Kidney (tissue), 14 donors: ENCODE results near the gene PRODH2. TPM values are rescaled to one million over a fixed set of nuclear protein-coding genes. Genes with fewer than 3 reads are reported as not detected.

Source experiments
- DNase-seq, 5 donors: peaks; one replicate each; pipeline ENCODE4 v3.0.0-alpha.2; 2013 to 2020
- FAIRE-seq: peaks from 2 replicates; lab custom pipeline; 2012; peaks lifted over from hg19 to GRCh38; lab: Jason Lieb, UNC
- H3K27ac ChIP-seq, 2 donors: one replicate each; pipeline ENCODE4 v1.7.0; 2013; ENCODE audit warnings: low read depth in 2 of 2, low read length in 2 of 2, inconsistent platforms in 1 of 2
- H3K27me3 ChIP-seq: one replicate; pipeline ENCODE4 v1.7.1; 2013; ENCODE audit warnings: low read length, inconsistent platforms; ENCODE audit not compliant: control insufficient read depth, insufficient read depth
- H3K36me3 ChIP-seq, 3 donors: one replicate each; pipeline versions ENCODE4 v1.7.0 to v1.7.1; 2013; ENCODE audit warnings: low read length in 3 of 3, control low read depth in 1 of 3, inconsistent platforms in 1 of 3; ENCODE audit not compliant: insufficient read depth in 3 of 3, control insufficient read depth in 2 of 3
- H3K4me1 ChIP-seq, 3 donors: one replicate each; pipeline versions ENCODE4 v1.7.0 to v1.7.1; 2013; ENCODE audit warnings: low read length in 3 of 3, inconsistent platforms in 1 of 3, low read depth in 1 of 3; ENCODE audit not compliant: control insufficient read depth in 2 of 3, insufficient read depth in 2 of 3
- H3K4me3 ChIP-seq, 3 donors: one replicate each; pipeline versions ENCODE4 v1.7.0 to v1.8.1; 2013; ENCODE audit warnings: low read length in 3 of 3, control low read depth in 1 of 3, inconsistent platforms in 1 of 3
- H3K9ac ChIP-seq, 3 donors: one replicate each; pipeline versions ENCODE4 v1.7.0 to v1.7.1; 2013; ENCODE audit warnings: low read length in 3 of 3, control low read depth in 1 of 3, inconsistent platforms in 1 of 3
- H3K9me3 ChIP-seq, 3 donors: one replicate each; pipeline versions ENCODE4 v1.7.0 to v1.7.1; 2013; ENCODE audit warnings: low read length in 3 of 3, control low read depth in 1 of 3, inconsistent platforms in 1 of 3; ENCODE audit not compliant: control insufficient read depth in 2 of 3, insufficient read depth in 1 of 3
- intact Hi-C: fragments of 100-400 bp; cut with DNase I; formaldehyde crosslinking; loops from one replicate; pipeline ENCODE4 v1.11.1; 2022
- polyA plus RNA-seq: library from polyadenylated mRNA; stranded (reverse); fragments of 350-450 nt; fragmentation: Illumina TruSeq; extraction: RNeasy Lipid Tissue Mini Kit (QIAGEN cat#74804); gene quantifications from one replicate; pipeline ENCODE4 v1.2.3, GENCODE V29; 2014; ENCODE audit warnings: low read depth, low replicate concordance; ENCODE audit not compliant: insufficient read depth
- total RNA-seq: library from RNA; stranded (reverse); fragmentation: NEBNext Ultra II Directional; extraction: Animal tissue kit (Norgen Biotek cat#: 25700); gene quantifications from one replicate; pipeline ENCODE4 v1.2.1, GENCODE V29; 2021
- TF ChIP-seq, protein P1 (sequence below): IDR thresholded peaks from 3 replicates; pipeline ENCODE4 v1.5.1; 2012; ENCODE audit warnings: mild to moderate bottlenecking, moderate library complexity, borderline replicate concordance; ENCODE audit not compliant: insufficient read depth; ENCODE audit errors: extremely low read depth
- donor health status: control.
- donor health status: control.
- donor health status: control.
- donor health status: control.
- donor health status: control.
- donor health status: DM: yes; HTN: yes; CAD: no.
- donor health status: Normal renal cell carcinoma (clear cell type).

PRODH2 gene
- total and polyA plus RNA-seq, 2 donors from 2014 or later = 9.0 to 409 TPM

DNA sequence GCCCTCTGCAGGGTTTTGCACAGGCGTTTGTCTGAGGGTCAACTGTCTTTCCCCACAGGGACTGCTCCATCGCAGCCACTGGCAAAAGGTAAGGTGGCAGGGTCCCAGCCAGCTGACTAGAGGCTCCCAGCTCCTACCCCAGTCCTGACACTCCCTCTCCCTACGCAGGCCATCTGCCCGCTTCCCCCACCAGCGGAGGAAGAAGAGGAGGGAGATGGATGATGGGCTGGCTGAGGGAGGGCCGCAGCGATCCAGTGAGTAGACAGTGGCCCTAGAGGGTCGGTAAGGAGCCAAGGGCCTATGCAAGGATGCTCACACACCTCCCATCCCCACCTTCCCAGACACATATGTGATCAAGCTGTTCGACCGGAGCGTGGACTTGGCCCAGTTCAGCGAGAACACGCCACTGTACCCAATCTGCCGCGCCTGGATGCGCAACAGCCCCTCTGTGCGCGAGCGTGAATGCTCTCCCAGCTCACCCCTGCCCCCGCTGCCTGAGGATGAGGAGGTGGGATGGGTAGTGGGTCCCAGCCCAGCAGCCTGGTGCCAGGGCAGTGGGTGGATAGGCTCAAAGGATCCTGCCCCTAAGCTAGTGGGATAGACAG is 59.8 kb downstream of the PRODH2 start:
- no peak overlapping the region for H3K27ac ChIP-seq
- H3K4me3 ChIP-seq = no peak overlapping the region
- DNase-seq (no peak), FAIRE-seq (no peak)
- TF ChIP-seq, protein P1, sequence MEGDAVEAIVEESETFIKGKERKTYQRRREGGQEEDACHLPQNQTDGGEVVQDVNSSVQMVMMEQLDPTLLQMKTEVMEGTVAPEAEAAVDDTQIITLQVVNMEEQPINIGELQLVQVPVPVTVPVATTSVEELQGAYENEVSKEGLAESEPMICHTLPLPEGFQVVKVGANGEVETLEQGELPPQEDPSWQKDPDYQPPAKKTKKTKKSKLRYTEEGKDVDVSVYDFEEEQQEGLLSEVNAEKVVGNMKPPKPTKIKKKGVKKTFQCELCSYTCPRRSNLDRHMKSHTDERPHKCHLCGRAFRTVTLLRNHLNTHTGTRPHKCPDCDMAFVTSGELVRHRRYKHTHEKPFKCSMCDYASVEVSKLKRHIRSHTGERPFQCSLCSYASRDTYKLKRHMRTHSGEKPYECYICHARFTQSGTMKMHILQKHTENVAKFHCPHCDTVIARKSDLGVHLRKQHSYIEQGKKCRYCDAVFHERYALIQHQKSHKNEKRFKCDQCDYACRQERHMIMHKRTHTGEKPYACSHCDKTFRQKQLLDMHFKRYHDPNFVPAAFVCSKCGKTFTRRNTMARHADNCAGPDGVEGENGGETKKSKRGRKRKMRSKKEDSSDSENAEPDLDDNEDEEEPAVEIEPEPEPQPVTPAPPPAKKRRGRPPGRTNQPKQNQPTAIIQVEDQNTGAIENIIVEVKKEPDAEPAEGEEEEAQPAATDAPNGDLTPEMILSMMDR = no peak
- intact Hi-C loops = no loop called here
- peaks cover 0 to 22% (median 10%) of the 10 kb centered on the region in 3 donors for H3K36me3 ChIP-seq
- H3K9me3 ChIP-seq = no peaks in the 10 kb centered on the region
- H3K4me1 ChIP-seq = peaks cover 2 to 15% (median 4%) of the 10 kb centered on the region in 3 donors
- no peak overlapping the region for H3K9ac ChIP-seq
- H3K27me3 ChIP-seq = no peaks in the 10 kb centered on the region

DNA sequence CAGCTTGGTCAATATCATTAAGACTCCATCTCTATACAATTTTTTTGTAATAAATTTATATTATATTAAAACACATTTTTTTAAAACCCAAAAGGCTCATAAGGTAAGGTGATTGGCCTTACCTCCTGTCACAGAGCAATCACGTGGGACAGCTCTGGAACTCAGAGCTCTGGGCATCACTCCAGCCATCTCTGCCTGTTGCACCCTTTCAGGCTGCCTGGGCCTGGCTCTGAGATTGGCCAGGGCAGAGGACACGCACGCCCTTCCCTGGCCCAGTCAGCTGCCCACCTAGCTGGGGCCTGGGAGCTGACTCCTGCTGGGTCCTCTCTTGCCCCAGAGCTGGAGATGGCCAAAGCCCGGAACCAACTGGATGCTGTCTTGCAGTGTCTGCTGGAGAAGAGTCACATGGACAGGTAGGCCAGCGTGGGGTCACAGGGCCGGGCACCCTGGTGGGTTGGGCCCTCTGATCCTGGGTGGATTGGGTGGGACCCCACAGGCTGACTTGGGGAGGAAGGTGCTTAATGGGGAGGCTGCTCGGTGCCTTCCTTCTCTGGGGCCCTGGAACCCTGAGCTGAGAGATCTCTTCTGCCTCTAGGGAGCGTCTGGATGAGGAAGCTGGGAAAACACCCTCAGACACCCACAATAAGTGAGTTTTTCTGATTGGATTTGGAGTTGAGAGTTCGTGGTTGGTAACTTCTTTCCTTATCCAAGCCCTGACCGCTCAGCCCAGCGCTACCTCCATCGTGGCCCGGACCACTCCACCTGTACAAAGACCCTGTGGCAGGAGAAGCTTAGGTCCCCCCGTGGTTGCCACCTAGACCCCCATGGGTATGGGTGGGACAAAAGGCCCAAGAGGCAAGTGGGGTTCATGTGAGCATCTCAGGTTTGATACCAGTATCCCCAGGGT is 60.6 kb downstream of the PRODH2 start:
- no peak for DNase-seq
- TF ChIP-seq, protein P1 = no peak
- Histone ChIP-seq H3K4me1 (peaks cover 2 to 12% (median 4%) of the 10 kb centered on the region in 3 donors), H3K27ac (no peak overlapping the region), H3K27me3 (no peaks in the 10 kb centered on the region), H3K4me3 (no peak overlapping the region), H3K36me3 (peaks cover 0 to 22% (median 10%) of the 10 kb centered on the region in 3 donors), H3K9me3 (no peaks in the 10 kb centered on the region), H3K9ac (no peak overlapping the region)
- intact Hi-C loops = no loop called here
- FAIRE-seq = no peak

DNA sequence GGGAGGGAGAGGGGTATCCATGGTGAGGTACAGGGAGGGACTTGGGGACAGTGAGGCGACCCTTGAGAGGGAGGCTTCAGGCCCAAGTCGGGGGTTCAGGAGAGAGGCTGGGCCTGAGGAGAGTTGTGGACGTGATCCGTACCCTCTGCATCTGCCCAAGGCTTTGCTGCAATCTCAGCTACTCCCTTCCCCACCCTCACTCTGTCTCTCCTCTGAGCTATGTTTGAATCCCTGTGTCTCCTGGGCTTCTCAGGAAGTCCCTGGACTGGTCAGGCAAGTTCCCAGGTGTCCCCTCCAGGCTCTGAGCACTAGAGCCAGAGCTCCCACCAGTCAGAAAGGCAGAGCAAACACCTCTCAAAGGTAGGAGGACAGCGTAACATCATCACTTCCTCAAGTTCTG is 62.5 kb downstream of the PRODH2 start:
- DNase-seq (no peak), FAIRE-seq (no peak)
- no peak overlapping the region for H3K9ac ChIP-seq
- intact Hi-C loops = no loop called here
- peaks cover 2 to 13% (median 9%) of the 10 kb centered on the region in 3 donors for H3K4me1 ChIP-seq
- H3K36me3 ChIP-seq = peaks cover 0 to 22% (median 10%) of the 10 kb centered on the region in 3 donors
- TF ChIP-seq, protein P1 = no peak
- H3K4me3 ChIP-seq = no peak overlapping the region
- no peaks in the 10 kb centered on the region for H3K27me3 ChIP-seq
- H3K9me3 ChIP-seq = no peaks in the 10 kb centered on the region
- H3K27ac ChIP-seq = no peak overlapping the region

Other genes starting within 250 kb of the PRODH2 start
- not detected for gene ATP4A, start 249.2 kb downstream of the PRODH2 start, total RNA-seq
- not detected for gene ATP4A, start 249.2 kb downstream of the PRODH2 start, polyA plus RNA-seq
- gene PMIS2, start 226.7 kb downstream of the PRODH2 start, total RNA-seq = not detected
- not detected for gene PMIS2, start 226.7 kb downstream of the PRODH2 start, polyA plus RNA-seq
- 15.9 TPM for gene HAUS5, start 200.1 kb downstream of the PRODH2 start, total RNA-seq
- 6.8 TPM for gene HAUS5, start 200.1 kb downstream of the PRODH2 start, polyA plus RNA-seq
- gene RBM42, start 183.8 kb downstream of the PRODH2 start, total RNA-seq = 77.6 TPM
- 78.1 TPM for gene RBM42, start 183.8 kb downstream of the PRODH2 start, polyA plus RNA-seq
- gene ETV2, start 171.1 kb downstream of the PRODH2 start, total RNA-seq = 0.38 TPM
- gene ETV2, start 171.1 kb downstream of the PRODH2 start, polyA plus RNA-seq = 3.3 TPM
- 323 TPM for gene COX6B1, start 164.5 kb downstream of the PRODH2 start, total RNA-seq
- gene COX6B1, start 164.5 kb downstream of the PRODH2 start, polyA plus RNA-seq = 1,951 TPM
- gene UPK1A, start 146.3 kb downstream of the PRODH2 start, total RNA-seq = not detected
- gene UPK1A, start 146.3 kb downstream of the PRODH2 start, polyA plus RNA-seq = 0.32 TPM
- 1.8 TPM for gene ZBTB32, start 108.3 kb downstream of the PRODH2 start, total RNA-seq
- gene ZBTB32, start 108.3 kb downstream of the PRODH2 start, polyA plus RNA-seq = not detected
- gene KMT2B, start 94.8 kb downstream of the PRODH2 start, total RNA-seq = 40.8 TPM
- 14.8 TPM for gene KMT2B, start 94.8 kb downstream of the PRODH2 start, polyA plus RNA-seq
- gene IGFLR1, start 70.4 kb downstream of the PRODH2 start, total RNA-seq = 22.3 TPM
- gene IGFLR1, start 70.4 kb downstream of the PRODH2 start, polyA plus RNA-seq = 26.0 TPM
- 27.4 TPM for gene U2AF1L4, start 67.4 kb downstream of the PRODH2 start, total RNA-seq
- 47.7 TPM for gene U2AF1L4, start 67.4 kb downstream of the PRODH2 start, polyA plus RNA-seq
- 84.0 TPM for gene PSENEN, start 67.2 kb downstream of the PRODH2 start, total RNA-seq
- gene PSENEN, start 67.2 kb downstream of the PRODH2 start, polyA plus RNA-seq = 185 TPM
- 11.2 TPM for gene LIN37, start 64.3 kb downstream of the PRODH2 start, total RNA-seq
- gene LIN37, start 64.3 kb downstream of the PRODH2 start, polyA plus RNA-seq = 11.4 TPM
- gene HSPB6, start 55.8 kb downstream of the PRODH2 start, total RNA-seq = 64.3 TPM
- 53.1 TPM for gene HSPB6, start 55.8 kb downstream of the PRODH2 start, polyA plus RNA-seq
- gene PROSER3, start 54.7 kb downstream of the PRODH2 start, total RNA-seq = 34.9 TPM
- 2.8 TPM for gene PROSER3, start 54.7 kb downstream of the PRODH2 start, polyA plus RNA-seq
- 18.5 TPM for gene ARHGAP33, start 37.3 kb downstream of the PRODH2 start, total RNA-seq
- gene ARHGAP33, start 37.3 kb downstream of the PRODH2 start, polyA plus RNA-seq = 5.6 TPM
- 0.25 TPM for gene NPHS1, start 39.7 kb upstream of the PRODH2 start, total RNA-seq
- 39.7 TPM for gene NPHS1, start 39.7 kb upstream of the PRODH2 start, polyA plus RNA-seq
- not detected for gene KIRREL2, start 44.1 kb upstream of the PRODH2 start, total RNA-seq
- gene KIRREL2, start 44.1 kb upstream of the PRODH2 start, polyA plus RNA-seq = 0.82 TPM
- gene APLP1, start 55.7 kb upstream of the PRODH2 start, total RNA-seq = 3.8 TPM
- 13.6 TPM for gene APLP1, start 55.7 kb upstream of the PRODH2 start, polyA plus RNA-seq
- 23.9 TPM for gene NFKBID, start 87.7 kb upstream of the PRODH2 start, total RNA-seq
- 1.9 TPM for gene NFKBID, start 87.7 kb upstream of the PRODH2 start, polyA plus RNA-seq
- gene HCST, start 89.7 kb upstream of the PRODH2 start, total RNA-seq = 16.7 TPM
- gene HCST, start 89.7 kb upstream of the PRODH2 start, polyA plus RNA-seq = 10.6 TPM
- 77.6 TPM for gene TYROBP, start 95.5 kb upstream of the PRODH2 start, total RNA-seq
- 64.2 TPM for gene TYROBP, start 95.5 kb upstream of the PRODH2 start, polyA plus RNA-seq
- 9.4 TPM for gene LRFN3, start 123.5 kb upstream of the PRODH2 start, total RNA-seq
- 8.2 TPM for gene LRFN3, start 123.5 kb upstream of the PRODH2 start, polyA plus RNA-seq
- gene SDHAF1, start 182.3 kb upstream of the PRODH2 start, total RNA-seq = 15.0 TPM
- gene SDHAF1, start 182.3 kb upstream of the PRODH2 start, polyA plus RNA-seq = 34.3 TPM
- gene SYNE4, start 196.0 kb upstream of the PRODH2 start, total RNA-seq = 7.0 TPM
- gene SYNE4, start 196.0 kb upstream of the PRODH2 start, polyA plus RNA-seq = 15.7 TPM
- gene ALKBH6, start 201.4 kb upstream of the PRODH2 start, total RNA-seq = 21.5 TPM
- 21.7 TPM for gene ALKBH6, start 201.4 kb upstream of the PRODH2 start, polyA plus RNA-seq
- 10.3 TPM for gene CLIP3, start 220.0 kb upstream of the PRODH2 start, total RNA-seq
- gene CLIP3, start 220.0 kb upstream of the PRODH2 start, polyA plus RNA-seq = 12.3 TPM
- gene THAP8, start 241.4 kb upstream of the PRODH2 start, total RNA-seq = 3.7 TPM
- 10.3 TPM for gene THAP8, start 241.4 kb upstream of the PRODH2 start, polyA plus RNA-seq
- gene WDR62, start 242.1 kb upstream of the PRODH2 start, total RNA-seq = 0.69 TPM
- gene WDR62, start 242.1 kb upstream of the PRODH2 start, polyA plus RNA-seq = 0.58 TPM